Activated CD8-positive, alpha-beta T cell treated with anti-CD3 and anti-CD28 coated beads, Interleukin-2, amount 10 ng/mL, durations not matched to agents 7 days and 5 days (primary cell): ENCODE data around the gene FBP2. TPM values are rescaled to one million over a fixed set of nuclear protein-coding genes. Genes with fewer than 3 reads are reported as not detected.
"Not testable (repeated sequence)": the region's sequence is repeated elsewhere in the genome, so short reads cannot be mapped to it uniquely, and the experiment has no call there.

Experiments
- ATAC-seq: fragments of 150-1000 bp; cut with Tn5 transposase; one replicate; pipeline ENCODE4 v1.10.0; 2021; ENCODE audit warnings: moderate library complexity
- CTCF ChIA-PET: fragments of 350-600 bp; sonication (Branson Sonifier 250); formaldehyde crosslinking; loops from one replicate; lab custom pipeline; 2021; ENCODE audit warnings: antibody characterized with exemption; lab: Charles Lee
- POLR2A ChIA-PET: fragments of 350-600 bp; sonication (Branson Sonifier 250); formaldehyde crosslinking; loops from one replicate; lab custom pipeline; 2021; ENCODE audit warnings: antibody characterized with exemption; lab: Charles Lee
- DNase-seq: peaks from one replicate; pipeline ENCODE4 v3.0.0-alpha.2; 2020
- H3K27ac Mint-ChIP-seq: one replicate; pipeline ENCODE4 v1.8.0; 2021; ENCODE audit warnings: mild to moderate bottlenecking, mixed read lengths
- H3K27me3 Mint-ChIP-seq: one replicate; pipeline ENCODE4 v1.8.0; 2021; ENCODE audit warnings: low read depth, mixed read lengths
- H3K36me3 Mint-ChIP-seq: one replicate; pipeline ENCODE4 v1.8.0; 2021; ENCODE audit warnings: low read depth, mixed read lengths
- H3K4me1 Mint-ChIP-seq: one replicate; pipeline ENCODE4 v1.8.0; 2021; ENCODE audit warnings: low read depth, mixed read lengths
- H3K4me3 Mint-ChIP-seq: one replicate; pipeline ENCODE4 v1.8.0; 2021; ENCODE audit warnings: mild to moderate bottlenecking, mixed read lengths
- H3K9me3 Mint-ChIP-seq: one replicate; pipeline ENCODE4 v1.8.0; 2022; ENCODE audit warnings: mixed read lengths; ENCODE audit not compliant: insufficient read depth
- total RNA-seq, 2 experiments: library from RNA; stranded (reverse); gene quantifications; one replicate each; pipeline ENCODE4 v1.2.3, GENCODE V29; 2021

FBP2 gene
- total RNA-seq, 2 experiments from 2014 or later, result not detected

GRCh38 chr9:94581728-94582127 lies 11.9 kb downstream of the FBP2 start:
- H3K9me3 Mint-ChIP-seq, result no peaks in the 10 kb centered on the region
- ATAC-seq, result no peak
- no peak overlapping the region for H3K27ac Mint-ChIP-seq
- POLR2A ChIA-PET, result no interaction called here
- CTCF ChIA-PET, result no interaction called here
- DNase-seq, result no peak
- peaks cover 23% of the 10 kb centered on the region for H3K4me1 Mint-ChIP-seq
- H3K27me3 Mint-ChIP-seq, result no peaks in the 10 kb centered on the region
- no peak overlapping the region for H3K4me3 Mint-ChIP-seq
- no peaks in the 10 kb centered on the region for H3K36me3 Mint-ChIP-seq

GRCh38 chr9:94577571-94577970 lies 16.1 kb downstream of the FBP2 start:
- Mint-ChIP-seq H3K4me3 (no peak overlapping the region), H3K27ac (no peak overlapping the region), H3K36me3 (no peaks in the 10 kb centered on the region), H3K9me3 (no peaks in the 10 kb centered on the region), H3K4me1 (peaks cover 3% of the 10 kb centered on the region), H3K27me3 (peaks cover 5% of the 10 kb centered on the region)
- POLR2A ChIA-PET, result no interaction called here
- CTCF ChIA-PET, result no interaction called here
- ATAC-seq (no peak), DNase-seq (no peak)

GRCh38 chr9:94577036-94577435 lies 16.6 kb downstream of the FBP2 start:
- no peaks in the 10 kb centered on the region for H3K9me3 Mint-ChIP-seq
- CTCF ChIA-PET, result no interaction called here
- H3K27ac Mint-ChIP-seq, result no peak overlapping the region
- peaks cover 10% of the 10 kb centered on the region for H3K27me3 Mint-ChIP-seq
- no peak for DNase-seq
- no peak for ATAC-seq
- no peaks in the 10 kb centered on the region for H3K36me3 Mint-ChIP-seq
- H3K4me3 Mint-ChIP-seq, result no peak overlapping the region
- peaks cover 3% of the 10 kb centered on the region for H3K4me1 Mint-ChIP-seq
- POLR2A ChIA-PET, result no interaction called here

- Mint-ChIP-seq H3K9me3 (no peaks in the 10 kb centered on the region), H3K36me3 (no peaks in the 10 kb centered on the region), H3K4me3 (no peak overlapping the region), H3K27me3 (peaks cover 14% of the 10 kb centered on the region), H3K27ac (no peak overlapping the region), H3K4me1 (peaks cover 3% of the 10 kb centered on the region)
- ChIA-PET POLR2A (no interaction called here), CTCF (no interaction called here)
- DNase-seq, result no peak
- no peak for ATAC-seq
Measured at GRCh38 chr9:94576131-94576530, 17.5 kb downstream of the FBP2 start.

- POLR2A ChIA-PET, result no interaction called here
- Mint-ChIP-seq H3K4me3 (no peak overlapping the region), H3K36me3 (no peaks in the 10 kb centered on the region), H3K27me3 (peaks cover 11% of the 10 kb centered on the region), H3K9me3 (no peaks in the 10 kb centered on the region), H3K27ac (no peak overlapping the region), H3K4me1 (no peaks in the 10 kb centered on the region)
- DNase-seq, result no peak
- CTCF ChIA-PET, result interaction anchor here (0.6 to 1.3 kb wide), 2 partner anchors 8 to 17 kb away, joined by 3 read pairs; no protein-coding TSS in a partner anchor
- no peak for ATAC-seq
Measured at GRCh38 chr9:94568972-94569712, 24.5 kb downstream of the FBP2 start.

- no peak for DNase-seq
- CTCF ChIA-PET, result interaction anchor here (0.6 kb wide), 1 partner anchor 16 kb away, joined by 3 read pairs; no protein-coding TSS in a partner anchor
- Mint-ChIP-seq H3K27me3 (peaks cover 9% of the 10 kb centered on the region), H3K9me3 (no peaks in the 10 kb centered on the region), H3K36me3 (no peaks in the 10 kb centered on the region), H3K4me1 (no peaks in the 10 kb centered on the region), H3K4me3 (no peak overlapping the region), H3K27ac (no peak overlapping the region)
- ATAC-seq, result no peak
- POLR2A ChIA-PET, result no interaction called here
Measured at GRCh38 chr9:94568250-94568889, 25.3 kb downstream of the FBP2 start.

GRCh38 chr9:94567271-94567670 lies 26.4 kb downstream of the FBP2 start:
- ATAC-seq (no peak), DNase-seq (no peak)
- POLR2A ChIA-PET, result no interaction called here
- H3K27ac Mint-ChIP-seq, result no peak overlapping the region
- no peaks in the 10 kb centered on the region for H3K4me1 Mint-ChIP-seq
- no peaks in the 10 kb centered on the region for H3K9me3 Mint-ChIP-seq
- peaks cover 6% of the 10 kb centered on the region for H3K27me3 Mint-ChIP-seq
- no peaks in the 10 kb centered on the region for H3K36me3 Mint-ChIP-seq
- CTCF ChIA-PET, result no interaction called here
- H3K4me3 Mint-ChIP-seq, result no peak overlapping the region

- ATAC-seq (no peak), DNase-seq (no peak)
- H3K4me3 Mint-ChIP-seq, result no peak overlapping the region
- ChIA-PET CTCF (no interaction called here), POLR2A (no interaction called here)
- no peaks in the 10 kb centered on the region for H3K4me1 Mint-ChIP-seq
- no peak overlapping the region for H3K27ac Mint-ChIP-seq
- no peaks in the 10 kb centered on the region for H3K36me3 Mint-ChIP-seq
- H3K9me3 Mint-ChIP-seq, result no peaks in the 10 kb centered on the region
- H3K27me3 Mint-ChIP-seq, result peaks cover under 1% of the 10 kb centered on the region
Measured at GRCh38 chr9:94566550-94566949, 27.1 kb downstream of the FBP2 start.

GRCh38 chr9:94564279-94564678 lies 29.3 kb downstream of the FBP2 start:
- H3K4me1 Mint-ChIP-seq, POLR2A ChIA-PET, H3K4me3 Mint-ChIP-seq, H3K27ac Mint-ChIP-seq, H3K9me3 Mint-ChIP-seq, H3K36me3 Mint-ChIP-seq, H3K27me3 Mint-ChIP-seq, ATAC-seq, DNase-seq: not testable (repeated sequence)
- CTCF ChIA-PET, result interaction anchor here (0.9 kb wide), 1 partner anchor 42 kb away, joined by 3 read pairs; no protein-coding TSS in a partner anchor

- ATAC-seq (no peak), DNase-seq (no peak)
- Mint-ChIP-seq H3K27ac (no peak overlapping the region), H3K4me1 (no peaks in the 10 kb centered on the region), H3K27me3 (no peaks in the 10 kb centered on the region), H3K9me3 (no peaks in the 10 kb centered on the region), H3K36me3 (no peaks in the 10 kb centered on the region), H3K4me3 (no peak overlapping the region)
- ChIA-PET POLR2A (no interaction called here), CTCF (no interaction called here)
Measured at GRCh38 chr9:94563548-94563947, 30.1 kb downstream of the FBP2 start.

- H3K27me3 Mint-ChIP-seq, result peaks cover 9% of the 10 kb centered on the region
- H3K4me3 Mint-ChIP-seq, result no peak overlapping the region
- no peaks in the 10 kb centered on the region for H3K4me1 Mint-ChIP-seq
- H3K27ac Mint-ChIP-seq, result no peak overlapping the region
- ChIA-PET POLR2A (no interaction called here), CTCF (interaction anchor here (1.6 kb wide), 1 partner anchor 10 kb away, joined by 3 read pairs; no protein-coding TSS in a partner anchor)
- no peaks in the 10 kb centered on the region for H3K36me3 Mint-ChIP-seq
- H3K9me3 Mint-ChIP-seq, result no peaks in the 10 kb centered on the region
- DNase-seq, result no peak
- no peak for ATAC-seq
Measured at GRCh38 chr9:94560237-94560636, 33.4 kb downstream of the FBP2 start.

GRCh38 chr9:94557376-94557775 lies 36.2 kb downstream of the FBP2 start:
- ATAC-seq (no peak), DNase-seq (no peak)
- Mint-ChIP-seq H3K9me3 (no peaks in the 10 kb centered on the region), H3K36me3 (no peaks in the 10 kb centered on the region), H3K4me3 (no peak overlapping the region), H3K27ac (no peak overlapping the region), H3K4me1 (no peaks in the 10 kb centered on the region), H3K27me3 (peaks cover 9% of the 10 kb centered on the region)
- POLR2A ChIA-PET, result no interaction called here
- CTCF ChIA-PET, result no interaction called here
